KG1 (cell line): ENCODE measurements around the gene SIVA1.
A peak's percentile ranks its signal among the peaks of the same experiment; 100 is the strongest.
"Not testable (repeated sequence)": the region's sequence is repeated elsewhere in the genome, so short reads cannot be mapped to it uniquely, and the experiment has no call there.

Experiments
- DNase-seq: peaks from one replicate; lab custom pipeline; 2025; lab: John Stamatoyannopoulos, UW

Gene SIVA1

GRCh38 chr14:104719343-104719742 is 33.6 kb upstream of the SIVA1 start:
- DNase-seq = no peak

- no peak for DNase-seq
These were observed 31.2 kb upstream of the SIVA1 start for GRCh38 chr14:104721505-104722431.

GRCh38 chr14:104722938-104723650 is 29.9 kb upstream of the SIVA1 start:
- no peak for DNase-seq

GRCh38 chr14:104723651-104724406 is 29.1 kb upstream of the SIVA1 start, which contains the start of gene ADSS1:
ADSS1 (plus strand) TSS chr14:104724229; CDS start chr14:104724271, 42 bp downstream.
- peak; percentile 33 for DNase-seq

- no peak for DNase-seq
These were observed 28.5 kb upstream of the SIVA1 start for GRCh38 chr14:104724407-104724980.

GRCh38 chr14:104724981-104725771 is 27.8 kb upstream of the SIVA1 start:
- DNase-seq = no peak

- no peak for DNase-seq
These were observed 27.0 kb upstream of the SIVA1 start for GRCh38 chr14:104725772-104726548.

GRCh38 chr14:104726600-104727451 is 26.1 kb upstream of the SIVA1 start:
- no peak for DNase-seq

- no peak for DNase-seq
These were observed 24.3 kb upstream of the SIVA1 start for GRCh38 chr14:104728631-104729030.

GRCh38 chr14:104729176-104729834 is 23.6 kb upstream of the SIVA1 start:
- not testable (repeated sequence) for DNase-seq

- no peak for DNase-seq
These were observed 23.1 kb upstream of the SIVA1 start for GRCh38 chr14:104729835-104730181.

- no peak for DNase-seq
These were observed 22.5 kb upstream of the SIVA1 start for GRCh38 chr14:104730487-104730886.

GRCh38 chr14:104731320-104732294 is 21.3 kb upstream of the SIVA1 start:
- no peak for DNase-seq

GRCh38 chr14:104732355-104732804 is 20.6 kb upstream of the SIVA1 start:
- no peak for DNase-seq

GRCh38 chr14:104732931-104733681 is 19.8 kb upstream of the SIVA1 start:
- DNase-seq = no peak

GRCh38 chr14:104734051-104734587 is 18.8 kb upstream of the SIVA1 start:
- DNase-seq = no peak

GRCh38 chr14:104734601-104734990 is 18.4 kb upstream of the SIVA1 start:
- no peak for DNase-seq
